ENCODE results near the gene CCL25.

- TF ChIP-seq CTCF (IDR thresholded peaks at IDR 0.05) (no peak), EP300 (IDR thresholded peaks at IDR 0.05) (no peak), POLR2A (IDR thresholded peaks at IDR 0.05; ENCODE audit: low read depth) (no peak)
These were observed 19.4 kb downstream of the CCL25 start for GRCh38 chr19:8071912-8072311.
